ENCODE measurements around the gene EXD1.
"Not testable (repeated sequence)": the region's sequence is repeated elsewhere in the genome, so short reads cannot be mapped to it uniquely, and the experiment has no call there.

Gene EXD1

GRCh38 chr15:41230650-41231421 lies at the start of gene EXD1, which contains the start of gene CHP1:
TSS of gene EXD1 (minus strand) at chr15:41230757. CDS start at chr15:41226575, 4,182 bp downstream.
TSS of gene CHP1 (plus strand) at chr15:41231268. CDS start at chr15:41231383, 115 bp downstream.
- peak; percentile 99 for DNase-seq

- no peak for DNase-seq
Measured at GRCh38 chr15:41279535-41280283, 49.2 kb upstream of the EXD1 start.

GRCh38 chr15:41278319-41278718 lies 47.8 kb upstream of the EXD1 start:
- no peak for DNase-seq

- DNase-seq, result no peak
Measured at GRCh38 chr15:41276831-41277230, 46.3 kb upstream of the EXD1 start.

GRCh38 chr15:41269887-41270286 lies 39.3 kb upstream of the EXD1 start:
- no peak for DNase-seq

- no peak for DNase-seq
Measured at GRCh38 chr15:41263891-41264351, 33.4 kb upstream of the EXD1 start.

- no peak for DNase-seq
Measured at GRCh38 chr15:41262571-41262970, 32.0 kb upstream of the EXD1 start.

- not testable (repeated sequence) for DNase-seq
Measured at GRCh38 chr15:41260924-41261323, 30.4 kb upstream of the EXD1 start.

- no peak for DNase-seq
Measured at GRCh38 chr15:41259546-41260189, 29.1 kb upstream of the EXD1 start.

GRCh38 chr15:41258750-41259471 lies 28.4 kb upstream of the EXD1 start:
- no peak for DNase-seq

GRCh38 chr15:41256577-41257038 lies 26.1 kb upstream of the EXD1 start:
- no peak for DNase-seq

- no peak for DNase-seq
Measured at GRCh38 chr15:41256103-41256502, 25.5 kb upstream of the EXD1 start.

- no peak for DNase-seq
Measured at GRCh38 chr15:41254560-41254959, 24.0 kb upstream of the EXD1 start.

GRCh38 chr15:41251411-41251810 lies 20.9 kb upstream of the EXD1 start:
- DNase-seq, result no peak

GRCh38 chr15:41250745-41251144 lies 20.2 kb upstream of the EXD1 start:
- DNase-seq, result not testable (repeated sequence)

- DNase-seq, result no peak
Measured at GRCh38 chr15:41241221-41241964, 10.8 kb upstream of the EXD1 start.

GRCh38 chr15:41238100-41238499 lies 7.5 kb upstream of the EXD1 start:
- DNase-seq, result no peak

- no peak for DNase-seq
Measured at GRCh38 chr15:41235929-41236328, 5.4 kb upstream of the EXD1 start.

GRCh38 chr15:41235228-41235627 lies 4.7 kb upstream of the EXD1 start:
- DNase-seq, result not testable (repeated sequence)

- DNase-seq, result no peak
Measured at GRCh38 chr15:41233367-41233771, 2.8 kb upstream of the EXD1 start.

- DNase-seq, result no peak
Measured at GRCh38 chr15:41231422-41232226, 1.1 kb upstream of the EXD1 start.

Data from activated CD8-positive, alpha-beta memory T cell treated with anti-CD3 and anti-CD28 coated beads for 24 hours (primary cell).